ENCODE measurements around the gene FARS2.

DNA sequence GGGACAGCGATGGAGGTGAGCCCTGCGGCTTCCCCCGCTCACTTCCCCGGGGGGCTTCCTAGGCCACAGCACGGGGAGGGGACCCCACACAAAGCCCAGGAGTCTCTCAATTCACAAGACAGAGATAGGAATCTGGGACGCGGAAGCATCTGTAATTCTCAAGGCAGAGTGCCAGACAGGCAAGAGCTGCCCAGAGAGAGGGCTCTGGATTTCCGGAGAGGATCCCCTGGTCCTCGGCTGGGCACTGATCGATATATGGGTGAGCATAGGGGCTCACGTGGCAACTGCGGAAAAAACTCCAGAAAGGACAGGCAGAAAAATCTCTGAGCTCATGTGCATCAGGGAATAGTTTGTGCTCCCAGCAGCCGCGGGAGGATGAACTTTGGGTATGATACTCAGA lies 449.2 kb downstream of the FARS2 start:
- TF ChIP-seq POLR2AphosphoS5 (IDR thresholded peaks at IDR 0.05; ENCODE audit: low read depth, low read length) (no peak), POLR2A (IDR thresholded peaks at IDR 0.05; ENCODE audit: low read depth, low read length) (no peak)
